Measurements from ENCODE around the gene DZIP1L. TPM values are rescaled to one million over a fixed set of nuclear protein-coding genes. Genes with fewer than 3 reads are reported as not detected.
A peak's percentile ranks its signal among the peaks of the same experiment; 100 is the strongest.

DZIP1L gene
- total RNA-seq, 2 donors from 2014 or later, result 0.23 to 0.46 TPM

- Mint-ChIP-seq H3K4me3 (no peak within 1 kb of the TSS), H3K9me3 (no peaks in the 10 kb centered on the region), H3K4me1 (ENCODE audit: low read depth) (no peaks in the 10 kb centered on the region), H3K27me3 (ENCODE audit: low read depth) (peaks cover 6% of the 10 kb centered on the region), H3K36me3 (ENCODE audit: insufficient read depth in 2 of 2) (no peaks in the 10 kb centered on the region), H3K27ac (no peak within 1 kb of the TSS)
- DNase-seq, result no peak
- ATAC-seq (replicated peaks in 1 of 2), result no peak
These were observed 16.8 kb upstream of the DZIP1L start, which contains the start of gene A4GNT for GRCh38 chr3:138132239-138132638. Gene A4GNT (minus strand): TSS chr3:138132390. CDS start chr3:138131256, 1,134 bp downstream.

DNA sequence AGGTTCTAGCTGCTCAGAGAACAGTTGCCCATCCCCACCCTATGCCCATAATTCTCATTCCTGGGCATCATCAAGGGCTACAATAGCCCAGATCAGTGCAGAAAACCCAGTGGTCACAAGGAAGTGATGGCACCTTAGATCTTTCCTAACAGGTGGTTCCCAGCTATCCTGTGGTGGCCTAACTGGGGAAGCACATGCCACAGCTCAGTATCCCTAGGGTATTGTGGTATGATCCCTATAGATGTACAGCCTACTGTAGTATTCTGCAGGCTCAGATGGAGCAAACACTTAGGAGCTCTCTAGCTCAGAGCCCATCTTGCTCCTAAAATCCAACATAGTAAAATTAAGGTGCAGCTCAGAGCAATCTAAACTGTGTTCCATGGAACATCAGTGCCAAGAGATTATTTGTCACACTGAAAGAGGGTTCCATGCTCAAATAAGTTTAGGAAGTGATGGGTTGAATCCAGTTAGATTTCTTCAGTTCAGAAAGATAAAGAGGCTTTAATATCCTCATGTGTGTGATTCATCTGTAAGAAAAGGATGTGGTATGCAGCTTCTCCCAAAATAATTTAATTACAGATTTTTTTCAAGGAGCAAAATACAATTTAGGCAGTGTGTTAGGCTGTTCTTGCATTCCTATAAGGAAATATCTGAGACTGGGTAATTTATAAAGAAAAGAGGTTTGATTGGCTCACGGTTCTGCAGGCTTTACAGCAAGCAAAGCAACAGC is 12.4 kb upstream of the DZIP1L start:
- ATAC-seq (replicated peaks in 1 of 2) (no peak), DNase-seq (no peak)
- Mint-ChIP-seq H3K4me1 (ENCODE audit: low read depth) (no peaks in the 10 kb centered on the region), H3K27ac (no peak overlapping the region), H3K9me3 (no peaks in the 10 kb centered on the region), H3K27me3 (ENCODE audit: low read depth) (peaks cover 6% of the 10 kb centered on the region), H3K4me3 (no peak overlapping the region), H3K36me3 (ENCODE audit: insufficient read depth in 2 of 2) (no peaks in the 10 kb centered on the region)

DNA sequence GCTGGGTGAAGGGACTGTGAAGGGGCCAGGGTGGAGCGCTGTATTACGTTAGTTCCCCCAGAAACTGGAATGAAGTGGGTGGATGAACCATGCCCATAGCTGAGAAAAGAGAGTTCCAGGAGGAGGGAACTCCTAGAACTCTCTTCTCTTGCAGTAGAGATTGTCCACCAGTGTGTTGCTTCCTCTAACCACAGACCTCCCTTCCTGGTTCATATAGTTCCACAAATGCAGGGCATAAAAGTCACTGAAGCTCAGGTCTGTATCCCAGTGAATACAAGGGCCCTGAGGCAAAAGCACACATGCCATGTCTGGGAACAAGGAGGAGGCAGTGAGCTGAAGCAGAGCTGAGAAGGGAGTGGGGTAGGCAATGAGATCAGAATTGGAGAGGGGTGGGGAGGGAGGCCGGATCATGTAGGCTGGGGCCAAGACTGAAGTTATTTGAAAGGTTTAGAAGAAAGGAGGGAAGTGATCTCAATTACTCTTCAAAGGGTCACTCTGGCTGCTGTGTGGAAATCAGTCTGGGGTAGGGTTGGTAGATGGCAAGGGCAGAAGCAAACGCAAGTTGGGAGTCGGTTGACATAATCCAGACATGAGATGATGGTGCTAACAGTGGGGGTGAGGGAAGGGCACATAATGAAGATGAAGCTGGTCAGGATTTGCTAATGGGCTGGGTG is 10.3 kb upstream of the DZIP1L start:
- no peaks in the 10 kb centered on the region for H3K4me1 Mint-ChIP-seq (ENCODE audit: low read depth)
- H3K4me3 Mint-ChIP-seq, result no peak overlapping the region
- H3K9me3 Mint-ChIP-seq, result no peaks in the 10 kb centered on the region
- DNase-seq (no peak), ATAC-seq (replicated peaks in 1 of 2) (no peak)
- H3K27me3 Mint-ChIP-seq (ENCODE audit: low read depth), result peaks cover 6% of the 10 kb centered on the region
- H3K36me3 Mint-ChIP-seq (ENCODE audit: insufficient read depth in 2 of 2), result no peaks in the 10 kb centered on the region
- no peak overlapping the region for H3K27ac Mint-ChIP-seq

DNA sequence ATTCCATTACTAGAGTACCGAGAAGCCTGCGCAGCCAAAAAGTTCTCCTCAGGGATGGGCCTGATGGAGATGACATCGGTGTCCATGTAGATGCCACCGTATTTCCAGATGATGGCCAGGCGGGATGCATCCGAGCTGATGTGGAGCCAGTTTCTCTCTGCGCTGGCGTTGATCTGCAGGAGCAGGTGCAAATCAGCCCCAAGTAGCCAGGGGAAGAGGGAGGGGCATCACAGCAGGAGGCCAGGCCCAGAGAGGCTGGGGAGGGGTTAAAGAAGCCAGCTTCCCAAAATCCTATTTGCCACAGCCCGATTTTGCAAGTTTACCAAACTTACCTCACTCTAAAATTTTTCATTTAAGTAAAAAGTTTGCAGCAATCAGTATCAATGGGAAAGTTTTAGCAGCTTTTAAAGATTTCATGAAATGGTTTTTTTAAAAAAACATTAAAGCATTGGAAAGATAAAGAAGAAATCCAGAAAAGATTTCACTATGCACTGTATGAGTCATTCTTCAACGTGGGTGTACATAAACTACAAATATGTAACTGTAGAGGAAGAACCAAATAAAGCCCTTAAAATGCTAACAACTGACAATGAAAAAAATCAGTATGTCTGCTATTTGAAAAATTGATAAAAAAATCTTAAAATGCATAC is 9.4 kb upstream of the DZIP1L start:
- DNase-seq (no peak), ATAC-seq (replicated peaks in 1 of 2) (no peak)
- Mint-ChIP-seq H3K27me3 (ENCODE audit: low read depth) (peaks cover 14% of the 10 kb centered on the region), H3K9me3 (no peaks in the 10 kb centered on the region), H3K4me1 (ENCODE audit: low read depth) (no peaks in the 10 kb centered on the region), H3K27ac (no peak overlapping the region), H3K4me3 (no peak overlapping the region), H3K36me3 (ENCODE audit: insufficient read depth in 2 of 2) (no peaks in the 10 kb centered on the region)

DNA sequence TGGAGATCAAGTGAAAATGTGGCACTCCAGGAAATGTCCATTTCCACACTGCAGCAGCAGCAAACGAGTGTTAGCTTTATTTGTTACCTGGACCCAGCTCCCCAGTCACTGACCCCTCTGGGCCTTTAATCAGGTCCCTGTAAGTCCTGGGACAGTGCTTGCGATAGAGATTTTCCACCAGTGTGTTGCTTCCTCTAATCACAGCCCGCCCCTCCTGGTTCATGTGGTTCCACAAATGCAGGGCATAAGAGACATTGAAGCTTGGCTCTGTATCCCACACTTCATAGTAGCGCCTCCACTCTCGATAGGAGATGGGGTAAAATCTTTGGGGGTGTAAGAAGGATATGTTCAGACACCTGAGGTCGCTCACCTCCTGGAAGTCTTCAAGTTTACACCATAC is 8.8 kb upstream of the DZIP1L start:
- Mint-ChIP-seq H3K27ac (no peak overlapping the region), H3K36me3 (ENCODE audit: insufficient read depth in 2 of 2) (no peaks in the 10 kb centered on the region), H3K4me1 (ENCODE audit: low read depth) (no peaks in the 10 kb centered on the region), H3K9me3 (no peaks in the 10 kb centered on the region), H3K27me3 (ENCODE audit: low read depth) (peaks cover 11% of the 10 kb centered on the region), H3K4me3 (no peak overlapping the region)
- ATAC-seq (replicated peaks in 1 of 2) (no peak), DNase-seq (no peak)

GRCh38 chr3:138119423-138119766 is 4.0 kb upstream of the DZIP1L start:
- Mint-ChIP-seq H3K36me3 (ENCODE audit: insufficient read depth in 2 of 2) (peaks cover 0 to 1% of the 10 kb centered on the region in 2 donors), H3K27me3 (ENCODE audit: low read depth) (peaks cover 36% of the 10 kb centered on the region), H3K4me1 (ENCODE audit: low read depth) (peaks cover 13% of the 10 kb centered on the region), H3K4me3 (no peak overlapping the region), H3K9me3 (no peaks in the 10 kb centered on the region), H3K27ac (no peak overlapping the region)
- no peak for DNase-seq
- ATAC-seq (replicated peaks in 1 of 2), result no peak

DNA sequence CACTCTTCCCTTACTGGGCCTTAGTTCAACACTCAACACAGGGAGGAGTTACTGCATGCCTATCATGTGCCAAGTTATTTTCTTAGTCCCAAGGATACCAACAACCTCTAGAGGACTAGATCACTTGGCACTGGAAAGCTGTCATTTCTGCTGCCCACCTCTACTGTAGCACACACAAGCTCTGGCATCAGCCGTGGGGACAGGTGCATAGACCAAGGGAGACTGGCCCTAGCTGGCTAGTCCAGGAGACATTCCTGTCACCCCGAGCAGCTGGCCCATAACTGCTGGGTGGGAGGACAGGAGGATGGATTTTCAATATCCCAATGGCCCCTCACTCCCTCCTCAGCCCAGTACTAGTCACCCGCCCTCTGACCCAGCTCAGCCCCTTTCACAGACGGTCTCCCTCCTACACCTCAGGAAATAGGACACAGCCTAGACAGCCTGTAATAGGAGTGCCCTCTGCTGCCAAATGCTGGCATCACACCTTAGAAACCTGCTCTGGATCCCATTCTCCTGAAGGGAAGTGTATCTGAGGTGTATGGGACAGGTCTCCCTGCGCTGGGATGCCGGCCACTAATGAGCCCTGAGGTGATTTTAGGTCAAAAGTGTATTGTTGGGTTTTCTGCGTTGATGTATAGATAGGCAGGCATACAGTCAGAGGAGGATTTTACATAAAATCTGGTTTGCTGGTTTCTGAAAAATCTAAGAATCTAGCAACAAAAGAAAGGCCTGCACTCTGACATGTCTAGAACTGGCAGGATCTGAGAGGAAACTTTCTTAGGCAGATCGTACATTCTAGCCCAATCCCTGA is 3.4 kb upstream of the DZIP1L start:
- Mint-ChIP-seq H3K4me1 (ENCODE audit: low read depth) (peaks cover 13% of the 10 kb centered on the region), H3K27ac (no peak overlapping the region), H3K27me3 (ENCODE audit: low read depth) (peaks cover 42% of the 10 kb centered on the region), H3K4me3 (no peak overlapping the region), H3K36me3 (ENCODE audit: insufficient read depth in 2 of 2) (peaks cover 0 to 1% of the 10 kb centered on the region in 2 donors), H3K9me3 (no peaks in the 10 kb centered on the region)
- peak; percentile 72 to 74 for ATAC-seq (replicated peaks in 1 of 2)
- peak; percentile 65 to 70 for DNase-seq

- Mint-ChIP-seq H3K4me1 (ENCODE audit: low read depth) (peaks cover 13% of the 10 kb centered on the region), H3K9me3 (no peaks in the 10 kb centered on the region), H3K27ac (no peak overlapping the region), H3K4me3 (peak overlapping the region; percentile 81 to 88), H3K27me3 (ENCODE audit: low read depth) (peaks cover 55% of the 10 kb centered on the region), H3K36me3 (ENCODE audit: insufficient read depth in 2 of 2) (peaks cover 0 to 1% of the 10 kb centered on the region in 2 donors)
- no peak for DNase-seq
- no peak for ATAC-seq (replicated peaks in 1 of 2)
These were observed 933 bp downstream of the DZIP1L start for GRCh38 chr3:138114431-138114918.

DNA sequence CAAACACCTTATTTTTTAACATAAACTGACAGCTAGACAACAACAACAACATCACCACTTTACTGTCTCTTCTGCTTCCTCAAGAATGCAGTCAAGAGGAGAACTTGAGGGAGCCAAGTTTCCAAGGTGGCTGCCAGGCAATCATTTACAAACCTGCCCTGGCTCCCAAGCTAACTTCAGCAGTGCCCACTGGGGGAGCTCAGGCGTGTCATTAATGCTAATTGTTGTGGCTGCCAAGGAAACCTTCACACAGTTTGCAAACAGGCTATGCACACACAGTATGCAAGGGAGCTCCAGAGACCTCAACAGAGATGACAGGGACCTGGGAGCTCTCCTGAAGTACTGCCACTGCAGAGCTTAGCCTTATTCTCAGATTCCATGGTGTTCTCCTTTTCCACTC is 2.1 kb downstream of the DZIP1L start:
- Mint-ChIP-seq H3K9me3 (no peaks in the 10 kb centered on the region), H3K36me3 (ENCODE audit: insufficient read depth in 2 of 2) (peaks cover 0 to 1% of the 10 kb centered on the region in 2 donors), H3K27ac (no peak overlapping the region), H3K27me3 (ENCODE audit: low read depth) (peaks cover 64% of the 10 kb centered on the region), H3K4me3 (no peak overlapping the region), H3K4me1 (ENCODE audit: low read depth) (peaks cover 13% of the 10 kb centered on the region)
- no peak for DNase-seq
- ATAC-seq (replicated peaks in 1 of 2), result no peak

DNA sequence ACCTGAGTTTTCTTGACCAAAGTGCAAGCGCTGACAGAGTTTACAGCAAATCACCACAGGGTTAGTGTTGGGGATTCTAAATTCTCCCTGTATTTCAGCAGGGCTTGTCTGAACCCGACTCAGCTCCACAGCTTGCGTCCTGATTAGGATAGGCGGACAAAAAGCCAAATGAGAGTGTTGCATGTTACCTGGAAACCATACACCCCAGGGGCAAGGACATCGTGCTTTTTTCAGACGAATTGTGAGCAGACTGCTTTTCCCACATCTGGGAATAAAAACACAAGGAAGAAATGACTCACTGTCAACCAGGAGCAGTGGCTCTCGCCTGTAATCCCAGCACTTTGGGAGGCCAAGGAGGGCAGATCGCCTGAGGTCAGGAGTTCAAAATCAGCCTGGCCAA is 3.0 kb downstream of the DZIP1L start:
- Mint-ChIP-seq H3K4me1 (ENCODE audit: low read depth) (peaks cover 13% of the 10 kb centered on the region), H3K27me3 (ENCODE audit: low read depth) (peaks cover 73% of the 10 kb centered on the region), H3K4me3 (no peak overlapping the region), H3K36me3 (ENCODE audit: insufficient read depth in 2 of 2) (peaks cover 0 to 1% of the 10 kb centered on the region in 2 donors), H3K9me3 (no peaks in the 10 kb centered on the region), H3K27ac (no peak overlapping the region)
- DNase-seq (no peak), ATAC-seq (replicated peaks in 1 of 2) (no peak)

- DNase-seq (no peak), ATAC-seq (replicated peaks in 1 of 2) (no peak)
- H3K9me3 Mint-ChIP-seq, result no peaks in the 10 kb centered on the region
- H3K36me3 Mint-ChIP-seq (ENCODE audit: insufficient read depth in 2 of 2), result no peaks in the 10 kb centered on the region
- no peak overlapping the region for H3K4me3 Mint-ChIP-seq
- peaks cover 24% of the 10 kb centered on the region for H3K27me3 Mint-ChIP-seq (ENCODE audit: low read depth)
- no peaks in the 10 kb centered on the region for H3K4me1 Mint-ChIP-seq (ENCODE audit: low read depth)
- no peak overlapping the region for H3K27ac Mint-ChIP-seq
These were observed 9.8 kb downstream of the DZIP1L start for GRCh38 chr3:138105598-138105997.

DNA sequence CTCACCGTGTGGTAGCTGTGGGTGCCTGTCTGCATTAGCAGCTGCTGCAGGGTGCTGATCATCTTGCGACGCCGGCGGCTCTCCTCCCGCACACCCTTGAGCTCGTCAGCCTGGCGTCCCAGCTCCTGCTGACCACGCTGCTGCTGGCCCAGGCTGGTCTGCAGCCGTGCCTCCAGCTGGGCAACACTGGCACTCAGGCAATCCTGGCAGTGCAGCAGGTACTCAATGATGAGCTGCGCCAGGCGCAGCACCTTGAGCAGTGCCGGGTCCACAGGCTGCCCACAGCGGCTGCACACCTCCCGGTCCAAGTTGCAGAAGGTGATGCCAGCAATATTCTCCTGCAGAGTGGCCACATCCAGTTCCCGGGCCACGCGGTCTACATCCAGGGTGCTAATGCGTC is 11.9 kb downstream of the DZIP1L start:
- Mint-ChIP-seq H3K27ac (no peak overlapping the region), H3K27me3 (ENCODE audit: low read depth) (peaks cover 12% of the 10 kb centered on the region)

More for the DNA sequence above, 11.9 kb downstream of the DZIP1L start:
- no peaks in the 10 kb centered on the region for H3K36me3 Mint-ChIP-seq (ENCODE audit: insufficient read depth in 2 of 2)
- DNase-seq (no peak), ATAC-seq (replicated peaks in 1 of 2) (no peak)
- H3K4me1 Mint-ChIP-seq (ENCODE audit: low read depth), result no peaks in the 10 kb centered on the region
- H3K9me3 Mint-ChIP-seq, result no peaks in the 10 kb centered on the region
- H3K4me3 Mint-ChIP-seq, result no peak overlapping the region

Data from activated T-cell treated with anti-CD3 and anti-CD28 coated beads, Interleukin-2, amount 50 U/mL, for 72 hours (primary cell).